Erythroblast (primary cell): Measurements from ENCODE around the gene EFCC1.
A peak's percentile ranks its signal among the peaks of the same experiment; 100 is the strongest.

Experiments
- DNase-seq, 2 experiments: peaks; one replicate each; lab custom pipeline; 2025; lab: John Stamatoyannopoulos, UW
- GATA1 ChIP-seq: IDR thresholded peaks from 2 replicates; pipeline ENCODE4 v1.6.1; 2011; ENCODE audit warnings: low read depth, mild to moderate bottlenecking, control low read depth, low read length, moderate library complexity
- POLR2A ChIP-seq: IDR thresholded peaks from 2 replicates; pipeline ENCODE4 v1.6.1; 2011; ENCODE audit warnings: mild to moderate bottlenecking, low read length

The EFCC1 gene

DNA sequence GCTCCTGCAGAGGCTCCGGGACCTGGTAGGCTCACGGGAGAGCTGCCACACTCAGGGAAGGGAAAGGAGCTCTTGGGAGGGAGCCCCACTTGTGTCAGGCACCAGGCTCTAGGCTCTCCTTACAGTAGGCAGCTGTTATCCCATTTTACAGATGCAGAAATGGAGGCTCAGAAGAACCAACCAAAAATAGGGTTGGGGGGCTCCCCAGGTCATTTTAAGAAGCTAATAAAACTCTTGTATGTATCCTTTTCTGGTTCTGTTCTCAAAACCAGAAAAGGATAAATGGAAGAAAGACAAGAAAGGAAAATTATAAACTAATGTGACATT, 36.0 kb downstream of the EFCC1 start:
- TF ChIP-seq POLR2A, result no peak
- TF ChIP-seq GATA1, result no peak

DNA sequence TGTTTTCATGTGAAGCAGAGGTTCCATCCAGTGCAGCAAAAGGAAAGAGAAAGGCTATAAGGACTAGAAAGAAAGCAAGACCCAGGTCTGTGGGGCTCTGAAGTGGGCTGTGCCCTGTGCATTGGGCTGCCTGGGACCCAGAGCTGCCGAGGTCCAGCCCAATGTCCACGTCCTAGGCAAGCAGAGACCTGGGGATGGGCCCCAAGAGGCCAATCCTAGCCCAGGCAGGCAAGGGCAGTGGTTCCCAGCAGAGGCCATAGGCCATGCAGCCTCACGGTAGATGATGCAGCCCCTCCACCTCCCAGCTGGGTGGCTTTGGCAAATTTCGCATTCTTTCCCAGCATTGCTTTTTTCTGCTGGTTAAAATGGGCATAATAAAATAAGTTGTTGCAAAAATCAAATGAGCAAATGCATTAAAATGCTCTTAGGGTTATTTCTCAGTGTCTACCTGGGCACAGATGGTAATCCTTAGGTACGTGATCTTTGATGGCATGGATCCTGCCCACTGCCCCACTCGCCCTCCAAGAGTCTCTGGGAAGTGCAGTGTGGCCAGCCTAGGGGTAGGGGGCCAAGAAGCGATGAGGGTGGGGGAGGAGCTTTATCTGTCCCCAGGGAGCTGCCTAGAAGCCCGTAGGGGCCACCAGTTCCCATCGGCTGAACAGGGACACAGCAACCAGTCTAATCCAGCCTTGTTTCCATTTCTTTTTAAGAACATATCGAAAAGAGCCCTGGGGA, 37.2 kb downstream of the EFCC1 start:
- TF ChIP-seq POLR2A, result no peak
- TF ChIP-seq GATA1, result no peak
- DNase-seq, result no peak

More for the DNA sequence above, 36.0 kb downstream of the EFCC1 start:
- no peak for DNase-seq

GRCh38 chr3:129039271-129040038, 38.4 kb downstream of the EFCC1 start:
- no peak for TF ChIP-seq GATA1
- no peak for TF ChIP-seq POLR2A
- DNase-seq, result no peak

- DNase-seq, result no peak
- no peak for TF ChIP-seq GATA1
- TF ChIP-seq POLR2A, result no peak
Observed at GRCh38 chr3:129040039-129040336, 38.9 kb downstream of the EFCC1 start.

DNA sequence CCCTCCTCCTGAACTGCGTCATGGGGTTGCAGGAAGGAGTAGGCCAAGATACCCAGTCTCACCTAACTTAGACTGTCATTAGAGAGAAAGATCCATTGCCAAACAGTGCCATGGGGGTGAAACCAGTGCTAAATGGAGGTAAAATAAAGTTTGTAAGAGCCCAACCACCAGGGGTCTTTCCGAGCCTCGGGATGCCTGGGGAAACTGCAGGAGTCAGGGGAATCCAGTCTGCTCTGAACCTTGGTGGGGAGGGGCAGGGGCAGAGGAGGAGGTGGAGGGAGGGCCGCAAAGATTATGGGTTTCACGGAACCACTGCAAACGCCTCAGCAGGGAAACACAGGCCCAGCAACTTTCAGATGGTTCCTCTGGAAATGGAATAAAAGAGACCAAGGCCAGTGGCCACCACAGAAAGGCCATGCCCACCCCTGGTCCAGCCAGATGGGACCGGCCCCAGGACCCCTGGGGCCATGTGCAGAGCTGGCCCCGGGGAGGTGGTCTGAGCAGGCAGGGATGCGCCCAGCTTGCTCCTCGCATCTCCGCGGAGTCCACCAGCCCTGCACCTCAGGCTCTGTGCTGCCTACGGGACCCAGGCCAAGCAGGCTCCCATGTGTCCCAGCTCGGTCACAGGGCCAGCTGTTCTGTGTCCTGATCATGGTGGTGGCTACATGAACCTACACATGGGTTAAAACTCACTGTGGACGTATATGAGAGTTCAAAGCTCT, 39.6 kb downstream of the EFCC1 start:
- TF ChIP-seq POLR2A, result no peak
- TF ChIP-seq GATA1, result no peak

DNA sequence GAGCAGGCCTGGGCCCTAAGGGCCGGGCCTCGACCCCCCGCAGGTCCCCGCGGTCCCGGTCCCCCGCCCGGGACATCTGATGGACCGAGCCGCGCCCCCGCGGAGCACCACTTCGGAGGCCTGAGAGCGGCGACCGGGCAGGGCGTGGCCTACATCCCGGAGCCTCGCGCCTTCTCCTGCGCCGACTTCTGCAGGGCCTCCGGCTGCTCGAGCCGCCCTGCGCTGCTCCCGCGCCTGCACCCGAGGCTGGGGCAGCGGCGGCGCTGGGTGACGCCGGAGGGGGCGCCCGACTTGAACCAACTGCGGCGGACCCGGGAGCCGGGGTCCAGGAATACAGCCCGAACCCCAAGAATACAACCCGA, 44.6 kb downstream of the EFCC1 start:
- TF ChIP-seq POLR2A (no peak), GATA1 (no peak)
- DNase-seq, result peak; percentile 54 to 70

More for the DNA sequence above, 39.6 kb downstream of the EFCC1 start:
- DNase-seq, result no peak

GRCh38 chr3:129046037-129046731, 45.1 kb downstream of the EFCC1 start:
- peak; percentile 17 to 46 for DNase-seq
- TF ChIP-seq POLR2A (no peak), GATA1 (no peak)

- DNase-seq, result no peak
- TF ChIP-seq POLR2A (no peak), GATA1 (no peak)
Observed at GRCh38 chr3:129046732-129047552, 45.8 kb downstream of the EFCC1 start.

DNA sequence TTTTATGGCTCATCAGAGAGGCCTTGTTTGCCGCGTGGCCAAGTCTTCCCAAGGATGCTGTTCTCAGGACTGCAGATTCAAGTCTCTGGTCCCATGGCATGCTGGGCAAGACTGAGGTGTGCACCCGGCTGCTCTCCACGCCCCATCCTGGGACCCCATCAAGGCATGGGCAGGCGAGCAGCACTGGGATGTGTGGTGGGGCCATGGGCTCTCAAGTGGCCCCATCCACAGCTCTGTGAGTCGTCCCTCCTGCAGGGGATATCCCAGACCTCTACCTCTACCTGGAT, 46.4 kb downstream of the EFCC1 start:
- TF ChIP-seq POLR2A (no peak), GATA1 (no peak)
- DNase-seq, result no peak

- TF ChIP-seq POLR2A (no peak), GATA1 (no peak)
- DNase-seq, result no peak
Observed at GRCh38 chr3:129050556-129051295, 49.6 kb downstream of the EFCC1 start.

- peak; percentile 73 to 76 for DNase-seq
Observed at GRCh38 chr3:129051871-129052340, 50.8 kb downstream of the EFCC1 start.

DNA sequence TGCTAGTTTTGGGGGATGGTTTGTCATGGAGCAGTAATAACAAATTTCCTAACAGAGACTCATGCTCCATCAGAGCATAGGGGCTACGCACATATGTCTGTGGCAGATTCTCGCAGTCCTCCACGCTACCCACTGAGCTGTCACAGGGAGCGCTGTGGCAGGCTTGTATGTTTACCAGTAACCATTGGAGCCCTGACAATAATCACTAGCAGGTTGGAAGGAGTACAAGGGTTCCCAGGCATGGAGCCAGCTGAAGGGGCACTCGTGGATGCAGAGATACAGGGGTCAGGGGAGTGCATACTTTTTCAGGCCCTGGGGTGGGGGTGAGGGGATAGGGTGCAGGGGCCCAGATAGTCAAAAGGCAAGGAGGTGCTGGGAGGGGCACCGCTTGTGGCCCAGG, 51.6 kb downstream of the EFCC1 start:
- TF ChIP-seq GATA1 (no peak), POLR2A (no peak)
- peak; percentile 79 to 93 for DNase-seq

More at GRCh38 chr3:129051871-129052340, 50.8 kb downstream of the EFCC1 start:
- TF ChIP-seq GATA1 (no peak), POLR2A (peak; percentile 14)
